ENCODE measurements around the gene SDK1. TPM values are rescaled to one million over a fixed set of nuclear protein-coding genes. Genes with fewer than 3 reads are reported as not detected.

Gene SDK1
- total RNA-seq, 1 donor, result 0.27 TPM

DNA sequence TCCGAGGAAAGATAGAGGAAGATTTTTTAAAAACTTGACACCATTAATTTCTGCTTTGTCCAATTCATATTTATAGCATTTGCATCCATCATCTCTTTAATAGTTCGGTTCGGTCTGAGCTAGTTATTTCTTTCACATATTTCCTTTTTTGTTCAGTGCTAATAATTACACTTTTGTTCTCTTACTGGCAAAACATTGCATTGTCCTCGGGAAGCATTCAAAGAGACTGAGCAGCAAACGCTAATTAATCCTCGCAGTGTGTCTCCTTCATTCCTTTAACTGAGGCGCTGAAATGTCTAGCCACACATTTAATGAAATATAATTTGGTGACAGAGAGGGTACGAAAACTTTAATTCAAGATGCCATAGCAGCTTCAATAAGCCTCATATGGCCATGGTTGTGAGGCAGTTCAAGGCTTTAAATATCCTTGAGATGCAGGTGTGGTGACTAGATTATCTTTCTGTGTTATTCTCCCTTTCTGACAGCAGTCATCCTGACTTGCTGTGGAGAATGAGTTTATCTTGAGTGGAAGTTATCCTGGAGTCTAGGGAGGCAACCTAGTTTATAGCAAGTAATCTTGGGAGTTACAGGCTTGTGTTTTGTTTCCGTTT lies 431.4 kb downstream of the SDK1 start:
- H3K4me3 ChIP-seq (ENCODE audit: low read depth, low read length), result no peak overlapping the region

DNA sequence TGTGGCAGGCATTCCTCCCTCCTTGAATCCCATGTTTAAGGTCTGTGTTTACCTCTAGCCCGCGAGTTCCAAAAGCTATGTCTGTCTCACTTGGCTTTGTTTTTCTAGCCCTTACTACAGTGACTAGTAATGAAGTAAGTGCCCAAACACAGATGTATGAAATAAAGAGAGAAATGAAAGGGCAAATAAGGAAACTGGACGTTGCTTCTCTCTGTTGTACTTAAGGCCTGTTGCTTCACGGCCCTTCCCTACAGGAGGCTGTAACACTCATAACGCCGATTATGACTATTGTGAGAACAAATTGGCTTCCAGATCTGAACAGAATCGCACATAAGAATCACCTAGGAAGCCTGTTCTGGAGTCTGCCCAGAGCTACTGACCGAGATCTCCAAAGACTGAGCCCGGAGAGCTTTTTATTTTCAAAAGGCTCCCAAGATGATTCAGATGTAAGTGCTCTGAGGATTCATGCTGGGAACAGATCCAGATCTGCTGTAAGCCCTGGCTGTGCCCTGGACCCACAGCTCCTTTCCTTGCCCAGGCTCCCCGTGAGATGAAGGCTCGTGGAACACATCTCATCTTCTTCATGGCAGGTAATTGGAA lies 432.6 kb downstream of the SDK1 start:
- H3K4me3 ChIP-seq (ENCODE audit: low read depth, low read length), result no peak overlapping the region
- TF ChIP-seq, protein P1, sequence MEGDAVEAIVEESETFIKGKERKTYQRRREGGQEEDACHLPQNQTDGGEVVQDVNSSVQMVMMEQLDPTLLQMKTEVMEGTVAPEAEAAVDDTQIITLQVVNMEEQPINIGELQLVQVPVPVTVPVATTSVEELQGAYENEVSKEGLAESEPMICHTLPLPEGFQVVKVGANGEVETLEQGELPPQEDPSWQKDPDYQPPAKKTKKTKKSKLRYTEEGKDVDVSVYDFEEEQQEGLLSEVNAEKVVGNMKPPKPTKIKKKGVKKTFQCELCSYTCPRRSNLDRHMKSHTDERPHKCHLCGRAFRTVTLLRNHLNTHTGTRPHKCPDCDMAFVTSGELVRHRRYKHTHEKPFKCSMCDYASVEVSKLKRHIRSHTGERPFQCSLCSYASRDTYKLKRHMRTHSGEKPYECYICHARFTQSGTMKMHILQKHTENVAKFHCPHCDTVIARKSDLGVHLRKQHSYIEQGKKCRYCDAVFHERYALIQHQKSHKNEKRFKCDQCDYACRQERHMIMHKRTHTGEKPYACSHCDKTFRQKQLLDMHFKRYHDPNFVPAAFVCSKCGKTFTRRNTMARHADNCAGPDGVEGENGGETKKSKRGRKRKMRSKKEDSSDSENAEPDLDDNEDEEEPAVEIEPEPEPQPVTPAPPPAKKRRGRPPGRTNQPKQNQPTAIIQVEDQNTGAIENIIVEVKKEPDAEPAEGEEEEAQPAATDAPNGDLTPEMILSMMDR (IDR thresholded peaks at IDR 0.05; ENCODE audit: insufficient read depth, low read length), result no peak
- DNase-seq (ENCODE audit: low read depth), result no peak

More for the DNA sequence above, 431.4 kb downstream of the SDK1 start:
- TF ChIP-seq, protein P1 (IDR thresholded peaks at IDR 0.05; ENCODE audit: insufficient read depth, low read length), result no peak
- no peak for DNase-seq (ENCODE audit: low read depth)

- DNase-seq (ENCODE audit: low read depth), result no peak
- TF ChIP-seq, protein P1 (IDR thresholded peaks at IDR 0.05; ENCODE audit: insufficient read depth, low read length), result no peak
These were observed 437.9 kb downstream of the SDK1 start for GRCh38 chr7:3738964-3739363.

DNA sequence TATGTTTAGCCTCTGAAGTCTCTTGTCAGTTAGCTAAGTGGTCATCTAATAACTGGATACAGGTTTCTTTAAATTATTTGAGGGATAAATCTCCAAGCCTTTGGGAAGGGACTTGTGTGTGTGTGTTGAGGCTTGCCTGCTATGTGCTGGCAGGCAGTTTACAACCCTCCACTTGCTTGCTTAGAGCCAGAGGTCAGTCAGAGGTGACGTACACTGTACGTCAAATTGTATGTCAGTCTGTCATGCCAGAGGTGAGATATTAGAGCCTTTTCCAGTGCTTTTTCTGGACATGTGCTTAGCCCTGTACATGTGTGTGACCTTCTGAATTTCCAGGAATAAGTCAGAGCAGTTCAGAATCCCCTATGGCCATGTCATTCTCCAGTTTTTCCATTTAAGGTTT lies 438.9 kb downstream of the SDK1 start:
- TF ChIP-seq, protein P1 (IDR thresholded peaks at IDR 0.05; ENCODE audit: insufficient read depth, low read length), result no peak
- DNase-seq (ENCODE audit: low read depth), result no peak
- no peak overlapping the region for H3K4me3 ChIP-seq (ENCODE audit: low read depth, low read length)

More at GRCh38 chr7:3738964-3739363, 437.9 kb downstream of the SDK1 start:
- H3K4me3 ChIP-seq (ENCODE audit: low read depth, low read length), result no peak overlapping the region

- no peak overlapping the region for H3K4me3 ChIP-seq (ENCODE audit: low read depth, low read length)
- TF ChIP-seq, protein P1 (IDR thresholded peaks at IDR 0.05; ENCODE audit: insufficient read depth, low read length), result no peak
- no peak for DNase-seq (ENCODE audit: low read depth)
These were observed 446.4 kb downstream of the SDK1 start for GRCh38 chr7:3747467-3747866.

- H3K4me3 ChIP-seq (ENCODE audit: low read depth, low read length), result no peak overlapping the region
- TF ChIP-seq, protein P1 (IDR thresholded peaks at IDR 0.05; ENCODE audit: insufficient read depth, low read length), result no peak
- no peak for DNase-seq (ENCODE audit: low read depth)
These were observed 447.3 kb downstream of the SDK1 start for GRCh38 chr7:3748389-3748788.

Data from fibroblast of the aortic adventitia (primary cell).